GM12878 (cell line): Measurements from ENCODE around the gene ACAD11. TPM values are rescaled to one million over a fixed set of nuclear protein-coding genes. Genes with fewer than 3 reads are reported as not detected.

Experiments used
- ATAC-seq: fragments of 200-7000 bp; cut with Tn5 transposase; 3 replicates; pipeline ENCODE4 v1.9.1; 2020; ENCODE audit warnings: mild to moderate bottlenecking, moderate library complexity
- BruUV-seq: library from RNA; stranded (reverse); fragments of 400-500 nt; replicated peaks from 2 replicates; lab custom pipeline; 2021; lab: Mats Ljungman, UMichigan
- CTCF ChIA-PET: fragments of 300-600 bp; sonication (Branson Sonifier 250); formaldehyde crosslinking; extraction: SDS; loops from one replicate; lab custom pipeline; 2021; ENCODE audit warnings: inconsistent platforms; lab: Yijun Ruan, JAX
- POLR2A ChIA-PET: fragments of 350-600 bp; formaldehyde crosslinking; extraction: SDS; loops from one replicate; lab custom pipeline; 2021; ENCODE audit warnings: inconsistent platforms; lab: Charles Lee
- RAD21 ChIA-PET: fragments of 300-600 bp; sonication (Branson Sonifier 250); formaldehyde crosslinking; loops from one replicate; lab custom pipeline; 2023; ENCODE audit warnings: antibody characterized with exemption; ENCODE audit not compliant: unreplicated experiment; lab: Charles Lee
- SMC1A ChIA-PET: fragments of 300-600 bp; sonication (Branson Sonifier 250); formaldehyde crosslinking; loops from one replicate; lab custom pipeline; 2023; ENCODE audit not compliant: unreplicated experiment, uncharacterized antibody; lab: Charles Lee
- DNase-seq: peaks from one replicate; pipeline ENCODE4 v3.0.0-alpha.2; 2011; ENCODE audit warnings: low read depth, low spot score
- FAIRE-seq: peaks from 3 replicates; lab custom pipeline; 2011; peaks lifted over from hg19 to GRCh38; lab: Jason Lieb, UNC
- H2AFZ ChIP-seq: 2 replicates; pipeline ENCODE4 v1.6.0; 2011; ENCODE audit warnings: low read depth, low read length, control low read depth; ENCODE audit not compliant: control insufficient read depth
- H3K27ac ChIP-seq: 2 replicates; pipeline ENCODE4 v1.5.1; 2011; ENCODE audit warnings: control low read depth; ENCODE audit not compliant: control insufficient read depth, insufficient read depth
- H3K27me3 ChIP-seq, 2 experiments: replicated peaks in 1 of 2; 2 replicates each; pipeline versions ENCODE4 v1.6.0 to v1.6.1; 2011; ENCODE audit warnings: low read length in 1 of 2; ENCODE audit not compliant: control insufficient read depth in 2 of 2, insufficient read depth in 2 of 2
- H3K36me3 ChIP-seq, 2 experiments: 2 replicates each; pipeline ENCODE4 v1.5.1; 2011; ENCODE audit warnings: low read length in 1 of 2; ENCODE audit not compliant: control insufficient read depth in 2 of 2, insufficient read depth in 2 of 2
- H3K4me1 ChIP-seq: 2 replicates; pipeline ENCODE4 v1.6.1; 2011; ENCODE audit warnings: mild to moderate bottlenecking, low read length, moderate library complexity, mixed read lengths; ENCODE audit not compliant: control insufficient read depth, insufficient read depth
- H3K4me2 ChIP-seq: 2 replicates; pipeline ENCODE4 v1.6.0; 2011; ENCODE audit warnings: control low read depth; ENCODE audit not compliant: control insufficient read depth, insufficient read depth
- H3K4me3 ChIP-seq: fragments of 200-600 bp; sonication (generic); 2 replicates; pipeline ENCODE4 v1.5.1; 2016
- H3K79me2 ChIP-seq: 2 replicates; pipeline ENCODE4 v1.6.0; 2011; ENCODE audit warnings: low read length; ENCODE audit not compliant: control insufficient read depth, insufficient read depth
- H3K9ac ChIP-seq: 2 replicates; pipeline ENCODE4 v1.8.0; 2011; ENCODE audit warnings: low read length, control low read depth, mixed read lengths; ENCODE audit not compliant: control insufficient read depth, insufficient read depth
- H3K9me3 ChIP-seq: replicated peaks from 3 replicates; pipeline ENCODE4 v1.5.1; 2011; ENCODE audit warnings: mild to moderate bottlenecking, low read length; ENCODE audit not compliant: control insufficient read depth, insufficient read depth
- H4K20me1 ChIP-seq: 2 replicates; pipeline ENCODE4 v1.6.0; 2011; ENCODE audit not compliant: control insufficient read depth, insufficient read depth
- DPF2 ChIP-seq: fragments of 450-650 bp; IDR thresholded peaks from 2 replicates; pipeline ENCODE4 v1.6.1; 2017; ENCODE audit warnings: mild to moderate bottlenecking
- HDAC6 ChIP-seq: fragments of 200-600 bp; sonication (generic); IDR thresholded peaks from one replicate; pipeline ENCODE4 v1.8.0; 2017; ENCODE audit warnings: antibody characterized with exemption; ENCODE audit not compliant: unreplicated experiment
- LARP7 ChIP-seq: fragments of 450-650 bp; IDR thresholded peaks from 2 replicates; pipeline ENCODE4 v1.6.1; 2017; ENCODE audit warnings: mild to moderate bottlenecking
- MEF2A ChIP-seq: IDR thresholded peaks from 2 replicates; pipeline ENCODE4 v1.6.1; 2011; ENCODE audit warnings: low read depth, mild to moderate bottlenecking, low read length, moderate library complexity; ENCODE audit not compliant: insufficient read depth
- MEF2B ChIP-seq: fragments of 450-650 bp; IDR thresholded peaks from 2 replicates; pipeline ENCODE4 v1.6.1; 2018; ENCODE audit warnings: mild to moderate bottlenecking, moderate library complexity; ENCODE audit not compliant: partially characterized antibody, poor library complexity, severe bottlenecking
- RELA ChIP-seq: fragments of 450-650 bp; IDR thresholded peaks from 2 replicates; pipeline ENCODE4 v1.8.0; 2014; ENCODE audit warnings: borderline replicate concordance; ENCODE audit not compliant: partially characterized antibody
- RFX5 ChIP-seq: IDR thresholded peaks from 2 replicates; pipeline ENCODE4 v1.6.1; 2011; ENCODE audit warnings: low read depth, low read length, improper control_type of control experiment
- TBL1XR1 ChIP-seq: IDR thresholded peaks from 2 replicates; pipeline ENCODE4 v1.6.1; 2012; ENCODE audit warnings: low read depth, low read length, improper control_type of control experiment
- ZNF207 ChIP-seq: fragments of 450-650 bp; IDR thresholded peaks from 2 replicates; pipeline ENCODE4 v1.6.1; 2014; ENCODE audit warnings: antibody characterized with exemption, mild to moderate bottlenecking, borderline replicate concordance
- WGBS: methylation state at CpG from one replicate; pipeline ENCODE4 v1.1.6; 2016; ENCODE audit warnings: low lambda C conversion rate; ENCODE audit not compliant: insufficient replicate concordance, insufficient coverage; ENCODE audit errors: missing lambda C conversion rate; 5-methylcytosine and 5-hydroxymethylcytosine counted together
- in situ Hi-C: fragments of 300-500 bp; cut with MboI; formaldehyde crosslinking; loops from 9 replicates; pipeline ENCODE4 v1.14.3; 2018; ENCODE audit warnings: mixed read lengths
- intact Hi-C: fragments of 100-400 bp; cut with micrococcal nuclease; formaldehyde crosslinking; loops from one replicate; pipeline ENCODE4 v1.14.2; 2022; ENCODE audit not compliant: unreplicated experiment
- polyA plus RNA-seq, 11 experiments: library from polyadenylated mRNA; depleted of rRNA in 4 of 11; unstranded in 6 of 11; stranded (reverse) in 5 of 11; fragments of >200 nt; fragmentation: Nextera tagmentation in 4 of 11; fragmentation: Illumina TruSeq in 1 of 11; extraction: Ambion mirVana in 4 of 11; extraction: Trizol in 1 of 11; gene quantifications; 1 replicate in 1 of 11; 2 replicates in 10 of 11; pipeline versions ENCODE4 v1.2.1 to v1.2.3, GENCODE V29; 2011 to 2016; ENCODE audit warnings: inconsistent platforms in 2 of 11, missing spikeins in 2 of 11, low read depth in 1 of 11
- total RNA-seq, 4 experiments: library from RNA; depleted of rRNA in 3 of 4; stranded (reverse); fragments of >200 nt in 3 of 4; fragmentation: Illumina TruSeq in 1 of 4; extraction: Trizol in 1 of 4; gene quantifications; 2 replicates each; pipeline versions ENCODE4 v1.2.1 to v1.2.3, GENCODE V29; 2013 to 2021
- TF ChIP-seq, protein P1 (sequence below): fragments of 450-650 bp; IDR thresholded peaks from 2 replicates; pipeline ENCODE4 v1.6.1; 2017; ENCODE audit warnings: mild to moderate bottlenecking, moderate library complexity

The ACAD11 gene
- total and polyA plus RNA-seq, 10 of the 15 experiments (the other 5 are each of a cell fraction or from before 2014, with no cell fraction given): 2.4 to 15.9 (median 10.4) TPM

DNA sequence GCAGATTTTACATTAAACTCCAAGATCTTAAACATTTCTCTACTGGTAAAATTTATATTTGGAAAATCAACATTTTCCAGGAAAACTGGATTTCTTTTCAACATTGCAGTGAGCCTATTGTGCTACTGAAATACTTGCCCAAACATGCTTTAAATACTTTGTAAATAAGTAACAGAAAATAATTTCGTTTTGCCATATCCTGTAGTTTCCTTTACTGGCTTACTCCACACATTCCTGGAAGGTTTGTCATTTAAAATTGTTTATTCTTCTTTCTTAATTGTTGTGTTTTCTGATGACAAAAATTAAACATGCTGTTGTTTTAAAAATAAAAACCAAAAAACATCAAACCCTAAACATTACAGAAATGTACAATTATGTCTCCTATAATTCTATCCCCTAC is 22.0 kb downstream of the ACAD11 start:
- FAIRE-seq (no peak), DNase-seq (no peak), ATAC-seq (no peak)
- in situ Hi-C loops (no loop called here), intact Hi-C loops (no loop called here)
- Histone ChIP-seq H4K20me1 (no peaks in the 10 kb centered on the region), H3K4me2 (no peak overlapping the region), H3K27ac (no peak overlapping the region), H3K79me2 (no peaks in the 10 kb centered on the region), H3K4me3 (no peak overlapping the region), H3K9me3 (no peaks in the 10 kb centered on the region), H3K9ac (no peak overlapping the region), H3K4me1 (no peaks in the 10 kb centered on the region), H2AFZ (no peak overlapping the region), H3K27me3 (no peaks in the 10 kb centered on the region), H3K36me3 (peaks cover 0 to 2% of the 10 kb centered on the region in 2 experiments; a peak in 1 of 4 replicates)
- POLR2A ChIA-PET: no interaction called here
- 44% methylated on average over 1 of the region's 1 CpG for WGBS
- BruUV-seq: no TSS peak
- SMC1A ChIA-PET: interaction anchor here (9.1 kb wide), 1 partner anchor 102 kb away, joined by 100 read pairs; no protein-coding TSS in a partner anchor
- CTCF ChIA-PET: interaction anchor here (0.7 kb wide), 1 partner anchor 89 kb away, joined by 3 read pairs; no protein-coding TSS in a partner anchor
- no peak for TF ChIP-seq MEF2A
- no peak for TF ChIP-seq ZNF207
- no peak for TF ChIP-seq RELA
- no peak for TF ChIP-seq TBL1XR1
- TF ChIP-seq LARP7: no peak
- TF ChIP-seq DPF2: no peak
- TF ChIP-seq MEF2B: no peak
- TF ChIP-seq HDAC6: no peak
- TF ChIP-seq, protein P1, sequence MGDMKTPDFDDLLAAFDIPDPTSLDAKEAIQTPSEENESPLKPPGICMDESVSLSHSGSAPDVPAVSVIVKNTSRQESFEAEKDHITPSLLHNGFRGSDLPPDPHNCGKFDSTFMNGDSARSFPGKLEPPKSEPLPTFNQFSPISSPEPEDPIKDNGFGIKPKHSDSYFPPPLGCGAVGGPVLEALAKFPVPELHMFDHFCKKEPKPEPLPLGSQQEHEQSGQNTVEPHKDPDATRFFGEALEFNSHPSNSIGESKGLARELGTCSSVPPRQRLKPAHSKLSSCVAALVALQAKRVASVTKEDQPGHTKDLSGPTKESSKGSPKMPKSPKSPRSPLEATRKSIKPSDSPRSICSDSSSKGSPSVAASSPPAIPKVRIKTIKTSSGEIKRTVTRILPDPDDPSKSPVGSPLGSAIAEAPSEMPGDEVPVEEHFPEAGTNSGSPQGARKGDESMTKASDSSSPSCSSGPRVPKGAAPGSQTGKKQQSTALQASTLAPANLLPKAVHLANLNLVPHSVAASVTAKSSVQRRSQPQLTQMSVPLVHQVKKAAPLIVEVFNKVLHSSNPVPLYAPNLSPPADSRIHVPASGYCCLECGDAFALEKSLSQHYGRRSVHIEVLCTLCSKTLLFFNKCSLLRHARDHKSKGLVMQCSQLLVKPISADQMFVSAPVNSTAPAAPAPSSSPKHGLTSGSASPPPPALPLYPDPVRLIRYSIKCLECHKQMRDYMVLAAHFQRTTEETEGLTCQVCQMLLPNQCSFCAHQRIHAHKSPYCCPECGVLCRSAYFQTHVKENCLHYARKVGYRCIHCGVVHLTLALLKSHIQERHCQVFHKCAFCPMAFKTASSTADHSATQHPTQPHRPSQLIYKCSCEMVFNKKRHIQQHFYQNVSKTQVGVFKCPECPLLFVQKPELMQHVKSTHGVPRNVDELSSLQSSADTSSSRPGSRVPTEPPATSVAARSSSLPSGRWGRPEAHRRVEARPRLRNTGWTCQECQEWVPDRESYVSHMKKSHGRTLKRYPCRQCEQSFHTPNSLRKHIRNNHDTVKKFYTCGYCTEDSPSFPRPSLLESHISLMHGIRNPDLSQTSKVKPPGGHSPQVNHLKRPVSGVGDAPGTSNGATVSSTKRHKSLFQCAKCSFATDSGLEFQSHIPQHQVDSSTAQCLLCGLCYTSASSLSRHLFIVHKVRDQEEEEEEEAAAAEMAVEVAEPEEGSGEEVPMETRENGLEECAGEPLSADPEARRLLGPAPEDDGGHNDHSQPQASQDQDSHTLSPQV: no peak
- TF ChIP-seq RFX5: no peak
- RAD21 ChIA-PET: no interaction called here
